PC-9 (cell line): Measurements from ENCODE around the gene TLR2.

Source experiments
- CTCF ChIP-seq: fragments of 200-600 bp; sonication (generic); conservative IDR thresholded peaks from 2 replicates; pipeline ENCODE4 v1.6.1; 2017; ENCODE audit warnings: mixed run types, antibody characterized with exemption, mild to moderate bottlenecking, moderate library complexity
- EZH2 ChIP-seq: fragments of 200-600 bp; sonication (generic); IDR thresholded peaks from 2 replicates; pipeline ENCODE4 v1.8.0; 2017; ENCODE audit warnings: antibody characterized with exemption, low read depth

GRCh38 chr4:153638999-153639398, 45.1 kb upstream of the TLR2 start:
- TF ChIP-seq CTCF = no peak
- TF ChIP-seq EZH2 = no peak
